ENCODE measurements around the gene KIRREL1.

DNA sequence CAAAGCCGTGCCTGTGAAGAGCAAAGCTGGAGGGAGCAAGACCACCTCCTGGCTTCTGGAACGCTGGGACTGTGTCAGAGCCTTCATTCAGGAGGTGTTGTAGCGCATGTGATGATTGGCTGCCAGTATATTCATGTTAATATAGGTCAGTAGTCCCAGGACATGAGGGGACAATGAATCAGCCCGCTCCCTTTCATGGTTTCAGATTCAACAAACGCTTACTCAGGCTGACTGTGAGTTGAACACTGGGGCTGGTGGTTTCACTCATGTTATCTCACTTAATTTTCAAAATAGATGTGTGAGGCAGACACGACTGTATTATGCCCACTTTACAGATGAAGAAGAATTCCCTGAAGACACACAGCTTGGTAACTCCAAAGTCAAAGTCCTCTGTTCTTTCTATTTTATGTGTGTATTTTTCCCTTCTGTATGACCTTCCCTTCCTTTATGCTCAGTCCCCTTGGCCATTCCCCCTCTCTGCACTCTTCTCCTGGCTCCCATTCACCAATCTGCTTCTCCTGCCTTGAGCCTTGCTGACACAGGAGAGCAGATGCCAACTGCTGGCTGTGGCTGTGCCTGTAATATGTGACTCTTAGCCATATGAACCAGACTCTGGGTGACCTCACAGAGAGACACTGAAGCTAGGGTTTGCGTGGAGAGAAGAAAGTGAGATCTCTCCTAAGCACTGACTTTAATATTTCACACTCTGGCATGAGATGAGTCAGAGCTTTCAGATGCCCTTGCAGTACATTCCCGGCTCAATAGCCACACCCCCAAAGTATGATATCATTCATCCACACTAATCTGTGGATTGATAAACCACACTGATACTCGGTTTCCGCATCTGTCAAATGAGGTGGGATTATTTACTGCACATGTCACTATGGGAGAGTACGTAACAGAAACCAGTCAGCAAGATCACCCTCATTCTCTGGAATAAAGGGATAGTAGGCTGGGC, 31.4 kb upstream of the KIRREL1 start:
- TF ChIP-seq, protein P1, sequence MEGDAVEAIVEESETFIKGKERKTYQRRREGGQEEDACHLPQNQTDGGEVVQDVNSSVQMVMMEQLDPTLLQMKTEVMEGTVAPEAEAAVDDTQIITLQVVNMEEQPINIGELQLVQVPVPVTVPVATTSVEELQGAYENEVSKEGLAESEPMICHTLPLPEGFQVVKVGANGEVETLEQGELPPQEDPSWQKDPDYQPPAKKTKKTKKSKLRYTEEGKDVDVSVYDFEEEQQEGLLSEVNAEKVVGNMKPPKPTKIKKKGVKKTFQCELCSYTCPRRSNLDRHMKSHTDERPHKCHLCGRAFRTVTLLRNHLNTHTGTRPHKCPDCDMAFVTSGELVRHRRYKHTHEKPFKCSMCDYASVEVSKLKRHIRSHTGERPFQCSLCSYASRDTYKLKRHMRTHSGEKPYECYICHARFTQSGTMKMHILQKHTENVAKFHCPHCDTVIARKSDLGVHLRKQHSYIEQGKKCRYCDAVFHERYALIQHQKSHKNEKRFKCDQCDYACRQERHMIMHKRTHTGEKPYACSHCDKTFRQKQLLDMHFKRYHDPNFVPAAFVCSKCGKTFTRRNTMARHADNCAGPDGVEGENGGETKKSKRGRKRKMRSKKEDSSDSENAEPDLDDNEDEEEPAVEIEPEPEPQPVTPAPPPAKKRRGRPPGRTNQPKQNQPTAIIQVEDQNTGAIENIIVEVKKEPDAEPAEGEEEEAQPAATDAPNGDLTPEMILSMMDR (IDR thresholded peaks at IDR 0.05) = no peak
- TF ChIP-seq EZH2 (IDR thresholded peaks at IDR 0.05) (no peak), EZH2phosphoT487 (IDR thresholded peaks at IDR 0.05) (no peak)

Data from neural progenitor cell (in vitro differentiated cells).